Mesothelial cell of epicardium (in vitro differentiated cells): Measurements from ENCODE around the gene HAS3. TPM values are rescaled to one million over a fixed set of nuclear protein-coding genes. Genes with fewer than 3 reads are reported as not detected.

ENCODE experiments used
- DNase-seq, 2 experiments: peaks; one replicate each; pipeline ENCODE4 v3.0.0; 2021; ENCODE audit warnings: low spot score in 2 of 2; ENCODE audit not compliant: unreplicated experiment in 2 of 2
- H3K27ac Mint-ChIP-seq: 2 replicates; pipeline ENCODE4 v1.8.0; 2021; ENCODE audit warnings: mixed read lengths
- H3K27me3 Mint-ChIP-seq: 2 replicates; pipeline ENCODE4 v1.8.0; 2021; ENCODE audit warnings: low read depth, mixed read lengths
- H3K36me3 Mint-ChIP-seq: 2 replicates; pipeline ENCODE4 v1.8.0; 2021; ENCODE audit warnings: mixed read lengths
- H3K4me1 Mint-ChIP-seq: 2 replicates; pipeline ENCODE4 v1.8.0; 2021; ENCODE audit warnings: mixed read lengths
- H3K4me3 Mint-ChIP-seq: 2 replicates; pipeline ENCODE4 v1.8.0; 2021; ENCODE audit warnings: mild to moderate bottlenecking, moderate library complexity, mixed read lengths
- H3K9me3 Mint-ChIP-seq: 2 replicates; pipeline ENCODE4 v1.8.0; 2021; ENCODE audit warnings: mixed read lengths
- CTCF ChIP-seq: fragments of 200-600 bp; sonication (generic); IDR thresholded peaks from one replicate; pipeline ENCODE4 v1.5.0; 2021; ENCODE audit warnings: antibody characterized with exemption; ENCODE audit not compliant: unreplicated experiment
- total RNA-seq: library from RNA; stranded (reverse); gene quantifications from 3 replicates; pipeline ENCODE4 v1.2.1, GENCODE V29; 2021

The HAS3 gene
- total RNA-seq, 1 donor from 2014 or later: 0.92 TPM

DNA sequence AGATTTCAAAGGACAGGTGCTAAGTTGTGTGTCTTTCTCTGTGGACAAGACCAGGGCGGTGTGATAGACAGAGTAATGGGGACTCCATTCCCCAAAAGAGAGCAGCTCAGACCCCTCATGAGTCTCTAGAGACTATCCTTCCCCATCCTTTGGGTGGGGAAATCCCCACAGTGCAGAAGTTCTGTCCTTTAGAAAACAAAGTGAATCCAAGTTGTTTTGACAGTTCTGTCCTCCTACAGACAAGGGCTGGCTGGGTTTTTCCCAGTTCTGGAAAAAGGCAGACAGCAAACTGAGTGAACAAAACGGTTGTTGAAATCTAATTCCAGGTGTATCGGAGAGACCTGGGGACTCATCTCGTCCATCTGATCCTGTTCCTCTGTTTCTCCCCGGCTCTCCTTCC is 11.0 kb upstream of the HAS3 start:
- no peaks in the 10 kb centered on the region for H3K9me3 Mint-ChIP-seq

DNA sequence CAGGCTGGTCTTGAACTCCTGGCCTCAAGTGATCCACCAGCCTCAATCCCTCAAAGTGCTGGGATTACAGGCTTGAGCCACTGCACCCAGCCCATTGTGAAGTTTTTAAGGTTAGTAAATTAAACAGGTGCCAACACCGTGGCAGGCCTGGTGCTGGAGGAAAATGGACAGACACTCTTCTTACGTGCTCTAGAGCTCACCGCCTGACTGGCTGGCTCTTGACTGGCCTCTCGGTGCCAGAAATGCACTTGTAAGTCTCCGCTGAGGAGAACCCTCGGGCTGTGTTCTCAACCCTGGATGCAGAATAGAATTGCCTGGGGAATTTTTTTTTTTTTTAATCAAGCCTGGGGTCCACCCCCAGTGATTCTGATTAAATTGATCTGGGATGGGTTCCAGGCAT is 10.3 kb upstream of the HAS3 start:
- peaks cover 9% of the 10 kb centered on the region for H3K27me3 Mint-ChIP-seq
- no peak for DNase-seq
- no peak overlapping the region for H3K4me3 Mint-ChIP-seq
- no peaks in the 10 kb centered on the region for H3K4me1 Mint-ChIP-seq
- TF ChIP-seq CTCF: no peak
- H3K9me3 Mint-ChIP-seq: no peaks in the 10 kb centered on the region
- H3K36me3 Mint-ChIP-seq: no peaks in the 10 kb centered on the region
- no peak overlapping the region for H3K27ac Mint-ChIP-seq

More for the DNA sequence above, 11.0 kb upstream of the HAS3 start:
- no peaks in the 10 kb centered on the region for H3K36me3 Mint-ChIP-seq
- H3K4me1 Mint-ChIP-seq: peaks cover under 1% of the 10 kb centered on the region
- no peak for DNase-seq
- TF ChIP-seq CTCF: no peak
- H3K4me3 Mint-ChIP-seq: no peak overlapping the region
- H3K27me3 Mint-ChIP-seq: peaks cover 3% of the 10 kb centered on the region
- H3K27ac Mint-ChIP-seq: no peak overlapping the region

- no peaks in the 10 kb centered on the region for H3K36me3 Mint-ChIP-seq
- no peak overlapping the region for H3K4me3 Mint-ChIP-seq
- DNase-seq: no peak
- H3K27ac Mint-ChIP-seq: no peak overlapping the region
- no peak for TF ChIP-seq CTCF
- peaks cover 43% of the 10 kb centered on the region for H3K27me3 Mint-ChIP-seq
- no peaks in the 10 kb centered on the region for H3K9me3 Mint-ChIP-seq
- H3K4me1 Mint-ChIP-seq: peaks cover under 1% of the 10 kb centered on the region
Measured at GRCh38 chr16:69100071-69100691, 5.3 kb upstream of the HAS3 start.

DNA sequence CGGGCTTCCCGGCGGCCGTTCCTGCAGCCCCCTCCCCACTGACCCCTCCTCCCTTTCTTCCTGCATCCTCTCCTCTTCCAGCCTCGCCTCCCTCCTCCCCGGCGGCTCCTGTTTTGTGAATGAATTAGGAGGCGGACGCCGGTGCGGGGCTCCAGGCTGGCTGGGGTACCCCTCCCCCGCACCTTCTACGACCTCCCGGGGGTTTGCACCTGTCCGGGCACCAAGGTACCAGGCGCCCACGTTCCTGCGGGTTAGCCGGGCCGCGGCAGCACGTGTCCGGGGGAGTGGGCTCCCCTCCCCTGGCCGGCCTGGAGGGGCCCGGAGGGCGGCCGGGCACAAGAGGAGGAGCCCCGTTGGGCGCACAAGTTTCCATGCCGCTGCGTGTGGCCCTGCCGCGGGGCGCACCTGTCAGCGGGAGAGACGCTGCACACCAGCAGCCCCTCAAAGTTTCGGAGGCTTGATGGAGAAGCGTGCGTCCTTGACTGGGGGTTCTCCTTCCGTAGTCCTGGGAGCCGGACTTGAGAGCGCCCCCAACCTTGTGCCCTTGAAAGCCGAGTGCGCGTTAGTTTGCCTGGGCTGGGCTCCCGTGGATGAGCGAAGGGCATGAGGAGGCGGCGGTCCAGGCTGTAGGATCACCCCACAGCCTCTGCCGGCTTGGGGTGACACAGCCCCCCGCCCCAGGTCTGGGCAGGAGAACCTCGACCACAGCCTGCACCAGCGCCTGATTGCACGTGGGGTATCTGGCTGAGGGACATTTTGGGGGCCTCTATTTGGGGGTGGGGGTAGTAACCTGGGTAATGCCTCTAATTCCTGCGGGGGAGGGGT is 1.2 kb downstream of the HAS3 start:
- H3K27ac Mint-ChIP-seq: no peak overlapping the region
- peaks cover 19% of the 10 kb centered on the region for H3K4me1 Mint-ChIP-seq
- H3K36me3 Mint-ChIP-seq: peaks cover 11% of the 10 kb centered on the region
- H3K27me3 Mint-ChIP-seq: peaks cover 61% of the 10 kb centered on the region
- H3K9me3 Mint-ChIP-seq: no peaks in the 10 kb centered on the region
- H3K4me3 Mint-ChIP-seq: peak overlapping the region; percentile 66
- TF ChIP-seq CTCF: no peak
- DNase-seq: no peak

GRCh38 chr16:69107316-69107962 is 2.0 kb downstream of the HAS3 start:
- Mint-ChIP-seq H3K4me3 (peak overlapping the region; percentile 66), H3K36me3 (peaks cover 11% of the 10 kb centered on the region), H3K4me1 (peaks cover 19% of the 10 kb centered on the region), H3K27ac (no peak overlapping the region), H3K9me3 (no peaks in the 10 kb centered on the region), H3K27me3 (peaks cover 61% of the 10 kb centered on the region)
- no peak for TF ChIP-seq CTCF
- no peak for DNase-seq
